Psoas muscle (tissue), 8 donors: ENCODE results near the gene TSKU. TPM values are rescaled to one million over a fixed set of nuclear protein-coding genes. Genes with fewer than 3 reads are reported as not detected.
A peak's percentile ranks its signal among the peaks of the same experiment; 100 is the strongest.

Experiments
- ATAC-seq, 4 donors: fragments of 200-7000 bp; cut with Tn5 transposase; one replicate each; pipeline ENCODE4 v1.9.1; 2020; ENCODE audit warnings: moderate library complexity in 3 of 4, mild to moderate bottlenecking in 2 of 4
- DNase-seq, 2 donors: peaks; one replicate each; pipeline ENCODE4 v3.0.0-alpha.2; 2020
- H3K27ac ChIP-seq: fragments of 200-600 bp; one replicate; pipeline ENCODE4 v1.8.0; 2022
- H3K27me3 ChIP-seq, 3 donors: fragments of 200-600 bp in 1 of 3; one replicate each; pipeline versions ENCODE4 v1.6.1 to v1.8.0; 2013 to 2022; ENCODE audit warnings: low read length in 2 of 3, mild to moderate bottlenecking in 2 of 3, moderate library complexity in 1 of 3; ENCODE audit not compliant: insufficient read depth in 3 of 3
- H3K36me3 ChIP-seq, 2 donors: fragments of 200-600 bp in 1 of 2; one replicate each; pipeline versions ENCODE4 v1.6.1 to v1.8.0; 2013 to 2022; ENCODE audit warnings: low read depth in 1 of 2, mild to moderate bottlenecking in 1 of 2, moderate library complexity in 1 of 2; ENCODE audit not compliant: insufficient read depth in 1 of 2
- H3K4me1 ChIP-seq: fragments of 200-600 bp; one replicate; pipeline ENCODE4 v1.8.0; 2022
- H3K4me3 ChIP-seq: fragments of 200-600 bp; one replicate; pipeline ENCODE4 v1.8.0; 2022; ENCODE audit warnings: mild to moderate bottlenecking
- H3K9me3 ChIP-seq: fragments of 200-600 bp; one replicate; pipeline ENCODE4 v1.8.0; 2022
- CTCF ChIP-seq: fragments of 200-600 bp; IDR thresholded peaks from one replicate; pipeline ENCODE4 v1.8.0; 2022; ENCODE audit warnings: antibody characterized with exemption
- WGBS, 3 donors: extraction: QIAGEN DNeasy Blood & Tissue Kit; methylation state at CpG; one replicate each; pipeline versions ENCODE4 v1.1.6 to v1.1.7; 2013; 5-methylcytosine and 5-hydroxymethylcytosine counted together
- intact Hi-C, 2 donors: fragments of 100-400 bp; cut with DNase I; formaldehyde crosslinking; loops; one replicate each; pipeline versions ENCODE4 v1.11.0 to v1.14.2; 2022
- polyA plus RNA-seq, 3 donors: library from polyadenylated mRNA; stranded (reverse); fragments of 200-250 nt; gene quantifications; one replicate each; pipeline ENCODE4 v1.2.3, GENCODE V29; 2013
- total RNA-seq, 4 donors: library from RNA; stranded (reverse); fragmentation: NEBNext Ultra II Directional in 2 of 4; extraction: Animal tissue kit (Norgen Biotek cat#: 25700) in 2 of 4; gene quantifications; one replicate each; pipeline versions ENCODE4 v1.2.1 to v1.2.4, GENCODE V29; 2021 to 2023
- donor health status: healthy with polysubstance abuse.
- donor health status: DM: no; HTN: no; CAD: no; lungs with moderate emphysema.
- donor health status: Bipolar disorder and iron deficiency.
- donor health status: healthy.
- donor health status: DM: yes; HTN: yes; CAD: no.
- donor health status: DM: no; HTN: no; CAD: no.
- donor health status: DM: no; HTN: no; CAD: no.
- donor health status: DM: yes; HTN: yes; CAD: no.

The TSKU gene
- total and polyA plus RNA-seq, 7 donors: 3.1 to 11.4 (median 4.0) TPM

DNA sequence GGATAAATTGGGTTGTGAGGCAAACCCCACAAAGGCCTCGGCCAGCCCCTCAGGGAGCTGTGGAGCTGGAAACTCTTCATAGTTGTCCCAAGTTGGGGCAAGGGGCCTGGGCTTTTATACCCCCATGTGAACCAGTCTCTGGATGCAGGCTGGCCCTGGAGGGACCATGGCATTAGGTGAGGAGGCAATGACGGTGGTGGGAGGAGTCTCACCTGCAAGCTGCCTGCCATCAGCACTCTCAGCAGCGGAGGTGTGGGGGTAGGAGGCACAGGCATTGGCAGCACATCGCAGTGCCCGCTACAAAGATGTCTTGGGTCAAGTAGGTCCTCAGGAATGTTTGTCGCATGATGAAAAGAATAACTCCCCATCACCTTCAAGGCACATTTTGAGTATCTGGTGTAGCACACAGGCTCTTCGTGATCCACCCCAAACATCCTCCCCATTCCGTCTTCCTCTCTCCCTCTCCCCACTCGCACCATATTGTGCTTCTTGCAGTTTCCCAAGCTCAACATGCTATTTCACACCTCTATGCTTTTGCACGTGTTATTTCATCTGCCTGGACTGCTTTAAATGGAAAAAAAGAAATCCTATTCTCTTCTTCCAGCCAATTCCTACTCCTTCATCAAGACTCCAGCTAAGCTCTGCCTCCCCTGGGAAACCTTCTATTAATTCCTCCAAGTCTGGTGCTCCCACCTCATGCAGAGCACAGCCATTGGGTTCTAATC is 18.1 kb upstream of the TSKU start:
- H3K27ac ChIP-seq: no peak overlapping the region
- no peak overlapping the region for H3K4me3 ChIP-seq
- H3K36me3 ChIP-seq: no peaks in the 10 kb centered on the region
- intact Hi-C loops: no loop called here
- H3K9me3 ChIP-seq: no peaks in the 10 kb centered on the region
- H3K27me3 ChIP-seq: no peaks in the 10 kb centered on the region
- no peak for TF ChIP-seq CTCF
- 87 to 89% (median 88%) methylated on average over 10 of the region's 10 CpGs for WGBS, 3 donors
- DNase-seq (no peak), ATAC-seq (no peak)
- peaks cover 12% of the 10 kb centered on the region for H3K4me1 ChIP-seq

- Histone ChIP-seq H3K9me3 (no peaks in the 10 kb centered on the region), H3K27me3 (no peaks in the 10 kb centered on the region), H3K27ac (no peak overlapping the region), H3K36me3 (no peaks in the 10 kb centered on the region), H3K4me3 (no peak overlapping the region), H3K4me1 (peaks cover 12% of the 10 kb centered on the region)
- no peak for TF ChIP-seq CTCF
- no peak for ATAC-seq
- peak in 1 of 2 donors; percentile 61 for DNase-seq
- intact Hi-C loops: no loop called here
- 61 to 71% (median 68%) methylated on average over 5 of the region's 5 CpGs for WGBS, 3 donors
Measured at GRCh38 chr11:76765863-76766350, 17.2 kb upstream of the TSKU start.

- Histone ChIP-seq H3K27ac (no peak overlapping the region), H3K36me3 (no peaks in the 10 kb centered on the region), H3K4me1 (peaks cover 12% of the 10 kb centered on the region), H3K27me3 (no peaks in the 10 kb centered on the region), H3K4me3 (no peak overlapping the region), H3K9me3 (no peaks in the 10 kb centered on the region)
- no peak for TF ChIP-seq CTCF
- intact Hi-C loops: no loop called here
- DNase-seq (no peak), ATAC-seq (no peak)
- WGBS, 3 donors: 94 to 97% (median 97%) methylated on average over 6 of the region's 6 CpGs
Measured at GRCh38 chr11:76766521-76766920, 16.6 kb upstream of the TSKU start.

DNA sequence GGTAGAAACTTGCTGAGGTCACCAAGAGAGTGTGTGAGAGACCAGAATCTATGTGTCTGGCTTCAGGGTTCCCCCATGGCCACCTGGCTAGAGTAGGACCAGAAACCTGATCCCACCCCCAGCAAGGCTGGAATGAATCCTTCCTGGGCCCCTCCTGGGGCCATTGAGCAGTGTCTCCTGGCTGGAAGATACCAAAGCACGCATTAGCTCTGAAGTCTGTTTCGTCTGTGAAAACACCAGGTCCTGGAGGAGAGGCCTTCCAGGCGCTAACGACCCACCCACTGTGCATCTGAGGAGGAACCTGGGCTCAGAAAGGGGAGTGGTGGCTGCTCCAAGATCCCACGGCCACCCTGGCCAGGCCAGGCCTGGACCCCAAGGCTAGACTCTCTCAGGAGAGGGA is 15.5 kb upstream of the TSKU start:
- no peaks in the 10 kb centered on the region for H3K27me3 ChIP-seq
- ATAC-seq: no peak
- H3K4me3 ChIP-seq: no peak overlapping the region
- TF ChIP-seq CTCF: no peak
- WGBS, 3 donors: 59 to 65% (median 65%) methylated on average over 5 of the region's 5 CpGs
- no peaks in the 10 kb centered on the region for H3K9me3 ChIP-seq
- H3K36me3 ChIP-seq: no peaks in the 10 kb centered on the region
- no peak overlapping the region for H3K27ac ChIP-seq
- intact Hi-C loops: no loop called here
- peaks cover 22% of the 10 kb centered on the region for H3K4me1 ChIP-seq
- DNase-seq: no peak
